NCI-H446 treated with DMSO at 0.1 percent for 48 hours (cell line): Measurements from ENCODE around the gene FGB.
"Not testable (repeated sequence)": the region's sequence is repeated elsewhere in the genome, so short reads cannot be mapped to it uniquely, and the experiment has no call there.

ENCODE experiments used
- DNase-seq: peaks from one replicate; lab custom pipeline; 2025; lab: John Stamatoyannopoulos, UW

The FGB gene

GRCh38 chr4:154597281-154597680 is 34.5 kb downstream of the FGB start:
- not testable (repeated sequence) for DNase-seq

- DNase-seq: no peak
Observed at GRCh38 chr4:154597798-154598774, 35.3 kb downstream of the FGB start.

GRCh38 chr4:154602404-154603020 is 39.7 kb downstream of the FGB start:
- DNase-seq: no peak

GRCh38 chr4:154603033-154603943 is 40.5 kb downstream of the FGB start:
- DNase-seq: no peak

GRCh38 chr4:154604696-154605200 is 41.9 kb downstream of the FGB start:
- no peak for DNase-seq

GRCh38 chr4:154606728-154607723 is 44.2 kb downstream of the FGB start:
- DNase-seq: no peak

- DNase-seq: no peak
Observed at GRCh38 chr4:154608361-154609252, 45.8 kb downstream of the FGB start.

- no peak for DNase-seq
Observed at GRCh38 chr4:154609532-154609931, 46.7 kb downstream of the FGB start.

GRCh38 chr4:154610582-154610981 is 47.8 kb downstream of the FGB start:
- no peak for DNase-seq

GRCh38 chr4:154611833-154612232 is 49.0 kb downstream of the FGB start:
- DNase-seq: no peak

GRCh38 chr4:154612472-154613414 is 49.9 kb downstream of the FGB start, which contains the start of gene FGG:
Gene FGG (minus strand): TSS chr4:154612656. CDS start chr4:154612609, 47 bp downstream.
- DNase-seq: no peak

GRCh38 chr4:154614306-154614705 is 51.5 kb downstream of the FGB start:
- no peak for DNase-seq

- no peak for DNase-seq
Observed at GRCh38 chr4:154615211-154615610, 52.4 kb downstream of the FGB start.

GRCh38 chr4:154616287-154616686 is 53.5 kb downstream of the FGB start:
- no peak for DNase-seq

- DNase-seq: no peak
Observed at GRCh38 chr4:154616731-154617130, 53.9 kb downstream of the FGB start.

- no peak for DNase-seq
Observed at GRCh38 chr4:154617820-154618317, 55.1 kb downstream of the FGB start.

- DNase-seq: peak; percentile 22
Observed at GRCh38 chr4:154618708-154619315, 56.0 kb downstream of the FGB start.

GRCh38 chr4:154620111-154620510 is 57.3 kb downstream of the FGB start:
- DNase-seq: no peak
